Measurements from ENCODE around the gene TBC1D22B.

The TBC1D22B gene

DNA sequence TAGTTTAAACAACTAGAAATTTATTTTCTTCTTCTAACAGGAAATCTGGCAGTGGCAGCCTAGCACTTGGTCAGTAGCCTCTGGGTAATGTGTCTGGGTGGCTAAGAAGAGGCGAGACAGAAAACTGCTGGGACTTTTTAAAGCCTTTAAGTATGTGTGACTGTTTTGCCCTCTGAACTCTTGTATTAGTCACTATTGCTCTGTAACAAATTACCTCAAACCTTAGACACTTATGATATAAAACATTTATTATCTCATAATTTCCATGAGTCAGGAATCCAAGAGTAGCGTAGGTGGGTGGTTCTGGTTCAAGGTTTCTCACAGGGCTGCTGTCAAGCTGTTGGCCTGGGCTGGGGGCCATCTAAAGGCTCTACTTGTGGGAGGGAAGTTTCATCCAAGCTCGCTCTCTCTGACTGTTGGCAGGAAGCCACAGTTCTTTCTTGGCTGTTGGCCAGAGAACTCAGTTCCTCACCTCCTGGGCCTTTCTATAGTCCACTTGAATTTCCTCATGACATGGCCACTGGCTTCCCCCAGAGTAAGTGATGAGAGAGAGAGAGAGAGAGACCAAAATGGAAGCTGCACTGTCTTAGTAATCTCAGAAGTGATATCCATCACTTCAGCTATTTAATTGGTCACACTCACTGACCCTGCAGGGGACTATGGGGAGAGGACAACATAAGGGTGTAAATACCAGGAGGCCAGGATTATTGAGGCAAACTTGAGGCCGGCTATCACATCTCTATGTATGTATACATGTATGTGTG, 17.4 kb upstream of the TBC1D22B start:
- peak; percentile 52 for DNase-seq

DNA sequence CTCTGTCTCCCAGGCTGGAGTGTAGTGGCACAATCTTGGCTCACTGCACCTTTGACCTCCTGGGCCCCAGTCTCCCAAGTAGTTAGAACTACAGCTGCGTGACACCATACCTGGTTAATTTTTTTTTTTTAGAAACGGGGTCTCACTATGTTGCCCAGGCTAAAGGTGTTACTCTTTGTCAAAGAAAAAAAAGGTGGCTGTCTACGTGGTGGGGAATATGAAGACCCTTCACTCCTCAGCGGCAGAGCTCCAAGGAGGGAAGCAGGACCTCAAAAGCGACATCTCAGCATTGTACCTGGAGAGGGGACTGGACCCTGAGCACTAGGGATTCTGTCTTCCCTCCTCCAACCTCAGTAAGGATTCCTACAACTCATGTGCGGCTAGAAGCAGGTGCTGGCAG, 16.4 kb upstream of the TBC1D22B start:
- DNase-seq = no peak

DNA sequence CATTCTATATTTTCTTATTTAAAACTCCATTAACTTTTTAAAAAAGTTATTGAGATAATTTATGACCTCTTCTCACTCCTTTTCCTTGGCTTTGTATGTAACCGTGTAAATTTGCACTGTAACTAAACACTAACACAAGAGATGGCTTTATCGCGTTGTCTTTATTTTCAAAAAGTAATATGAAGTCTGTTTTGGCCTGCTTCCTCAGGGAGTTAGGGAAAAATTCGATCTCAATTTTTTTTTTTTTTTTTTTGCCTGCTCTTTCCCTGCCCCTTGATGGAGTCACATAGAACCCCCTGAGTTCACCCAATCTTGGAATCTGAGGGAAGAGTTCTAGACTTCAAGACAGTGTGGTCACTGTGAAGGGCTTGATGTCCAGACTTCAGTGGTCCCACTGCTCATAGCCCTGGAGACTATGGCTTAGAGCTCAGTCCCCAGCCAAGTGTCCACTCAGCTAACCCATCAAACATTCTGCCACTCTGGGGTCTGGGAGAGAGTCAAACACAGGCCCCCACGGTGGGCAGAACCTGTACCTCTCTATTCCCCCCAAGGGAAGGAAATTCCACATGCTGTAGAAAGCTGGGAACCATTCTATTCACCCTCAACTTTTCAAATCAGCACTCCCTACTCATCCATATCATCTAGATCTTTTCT, 15.7 kb upstream of the TBC1D22B start:
- no peak for DNase-seq

DNA sequence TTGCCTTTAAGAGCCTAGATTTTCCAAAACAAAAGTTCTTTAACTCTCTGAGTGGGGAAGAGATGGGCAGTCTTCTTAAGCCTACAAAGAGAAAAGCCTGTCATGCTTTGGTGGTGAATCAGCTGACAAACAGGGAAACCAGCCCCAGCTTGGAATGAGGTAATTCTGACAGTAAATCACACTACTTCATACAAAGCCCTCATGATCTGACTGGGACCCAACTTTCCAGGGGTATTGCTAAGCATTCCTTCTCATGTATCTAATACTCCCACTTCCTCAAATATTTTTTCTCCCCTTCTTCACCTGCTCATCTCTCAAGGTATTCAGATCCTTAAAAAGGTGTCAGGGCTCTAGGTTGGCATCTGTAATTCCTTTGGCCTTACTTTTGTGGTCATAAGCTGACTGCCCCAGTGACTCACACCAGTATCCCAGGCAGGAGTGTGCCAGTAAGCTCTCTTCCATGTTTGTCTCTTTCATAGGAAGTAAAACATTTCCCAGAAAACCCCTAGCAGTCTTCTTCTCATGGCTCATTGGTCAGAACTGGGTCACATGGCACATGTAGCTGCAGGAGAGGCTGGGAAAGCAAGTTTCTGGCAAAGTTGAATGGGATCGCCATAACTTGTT, 15.0 kb upstream of the TBC1D22B start:
- DNase-seq = no peak

DNA sequence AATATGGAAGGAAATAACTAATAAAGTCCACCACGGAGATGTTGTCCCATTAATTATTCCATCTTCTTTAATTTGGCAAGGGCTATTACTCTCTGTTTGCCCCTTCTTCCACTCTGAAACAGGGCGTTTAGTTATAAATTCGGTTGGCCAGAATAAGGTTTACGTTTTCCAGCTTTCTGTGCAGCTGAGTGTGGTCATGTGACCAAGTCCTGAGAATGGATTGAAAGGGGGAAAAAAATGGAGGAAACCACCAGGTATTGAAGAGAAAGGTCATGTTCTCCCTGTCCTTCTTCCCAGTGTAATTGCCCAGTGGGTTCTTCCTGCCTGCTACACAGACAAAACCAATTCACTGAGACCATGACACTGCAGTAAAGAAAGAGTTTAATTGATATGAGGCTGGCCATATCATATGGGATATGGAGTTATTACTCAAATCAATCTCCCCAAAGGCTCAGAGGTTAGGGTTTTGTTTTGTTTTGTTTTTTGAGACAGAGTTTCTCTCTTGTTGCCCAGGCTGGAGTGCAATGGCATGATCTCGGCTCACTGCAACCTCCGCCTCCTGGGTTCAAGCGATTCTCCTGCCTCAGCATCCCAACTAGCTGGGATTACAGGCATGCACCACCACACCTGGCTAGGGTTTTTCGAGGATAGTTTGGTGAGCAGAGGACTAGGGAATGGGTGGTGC, 14.3 kb upstream of the TBC1D22B start:
- no peak for DNase-seq

DNA sequence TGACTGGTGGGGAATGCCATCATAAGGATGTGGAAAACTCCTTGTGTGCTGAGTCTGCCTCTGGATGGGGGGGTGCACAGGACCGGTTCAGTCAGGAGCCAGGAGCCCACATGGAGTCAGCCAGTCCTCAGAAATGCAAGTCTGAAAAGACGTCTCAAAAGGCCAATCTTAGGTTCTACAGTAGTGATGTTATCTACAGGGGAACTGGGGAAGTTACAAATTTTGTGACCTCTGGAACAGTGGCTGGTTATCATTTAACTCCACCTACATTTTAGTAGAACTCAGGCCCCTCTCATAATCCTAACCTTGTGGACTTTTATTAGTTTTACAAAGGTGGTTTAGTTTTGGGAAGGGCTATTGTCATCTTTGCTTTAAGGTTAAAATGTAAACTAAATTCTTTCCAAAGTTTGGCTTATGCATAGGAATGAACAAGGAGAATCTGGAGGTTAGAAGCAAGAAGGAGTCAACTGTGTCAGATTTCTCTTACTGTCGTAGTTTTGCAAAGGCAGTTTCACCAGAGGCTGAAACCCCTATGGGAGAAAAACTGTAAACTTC, 13.7 kb upstream of the TBC1D22B start:
- no peak for DNase-seq

DNA sequence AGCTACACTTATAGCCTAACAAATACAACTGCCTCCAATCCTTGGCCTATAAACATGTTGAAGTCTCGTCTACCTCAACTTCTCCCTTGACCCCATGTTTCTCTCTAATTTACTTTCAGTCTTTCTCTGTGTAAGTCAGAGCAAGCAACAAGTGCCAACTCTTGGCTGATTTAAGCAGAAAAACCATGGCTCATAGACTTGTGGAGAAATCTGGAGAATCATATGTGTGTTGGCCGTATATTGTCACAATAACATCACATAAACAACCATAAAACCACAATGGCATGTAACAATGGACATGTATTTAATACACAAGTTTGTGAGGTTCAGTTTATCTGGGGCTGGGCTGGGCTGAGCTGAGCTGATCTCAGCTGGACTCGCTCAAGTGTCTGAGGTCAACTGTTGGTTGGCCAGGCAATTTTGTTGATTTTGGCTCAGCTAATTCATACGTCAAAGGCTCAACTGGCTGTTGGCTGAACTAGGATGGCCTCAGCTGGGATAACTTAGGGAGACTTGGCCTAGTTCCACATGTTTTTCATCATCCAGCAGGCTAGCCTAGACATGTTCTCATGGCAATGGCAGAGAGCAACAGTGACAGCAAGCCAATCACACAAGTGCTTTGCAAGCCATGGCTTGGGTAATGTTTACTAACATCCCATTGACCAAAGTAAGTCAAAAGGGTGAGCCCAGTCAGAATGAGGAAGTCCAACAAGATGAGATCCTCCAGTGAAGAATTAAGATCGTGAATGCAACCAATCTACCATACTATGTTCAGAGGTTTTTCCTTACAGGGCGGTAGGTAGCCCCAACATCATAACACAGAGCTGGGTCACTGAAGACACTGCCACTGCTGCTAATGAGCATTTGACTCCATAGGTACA, 12.9 kb upstream of the TBC1D22B start:
- peak; percentile 62 for DNase-seq

DNA sequence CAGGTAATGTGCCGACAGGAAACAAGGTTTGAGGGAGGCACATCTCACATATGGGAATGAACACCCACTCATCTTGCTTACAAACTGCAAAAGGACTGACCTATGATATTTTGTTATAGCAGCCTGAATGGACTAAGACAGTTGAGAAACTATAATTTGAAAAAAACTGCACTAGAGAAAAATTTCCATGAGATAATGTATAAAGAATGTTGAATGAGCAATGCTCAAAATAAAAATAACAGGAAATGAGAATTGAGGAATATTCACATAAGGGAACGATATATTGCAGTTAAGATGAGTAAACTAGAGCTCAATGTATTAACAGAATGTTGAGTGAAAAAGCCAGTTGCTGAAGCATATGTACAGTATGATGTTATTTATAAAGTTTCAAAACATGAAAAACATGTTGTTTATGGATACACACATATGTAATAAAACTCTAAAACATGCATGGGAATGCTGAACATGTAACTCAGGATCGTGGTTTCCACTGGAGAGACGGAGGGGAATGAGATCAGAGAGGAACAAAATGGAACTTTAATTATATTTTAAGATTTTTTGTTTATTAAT, 6.3 kb upstream of the TBC1D22B start:
- DNase-seq = no peak

DNA sequence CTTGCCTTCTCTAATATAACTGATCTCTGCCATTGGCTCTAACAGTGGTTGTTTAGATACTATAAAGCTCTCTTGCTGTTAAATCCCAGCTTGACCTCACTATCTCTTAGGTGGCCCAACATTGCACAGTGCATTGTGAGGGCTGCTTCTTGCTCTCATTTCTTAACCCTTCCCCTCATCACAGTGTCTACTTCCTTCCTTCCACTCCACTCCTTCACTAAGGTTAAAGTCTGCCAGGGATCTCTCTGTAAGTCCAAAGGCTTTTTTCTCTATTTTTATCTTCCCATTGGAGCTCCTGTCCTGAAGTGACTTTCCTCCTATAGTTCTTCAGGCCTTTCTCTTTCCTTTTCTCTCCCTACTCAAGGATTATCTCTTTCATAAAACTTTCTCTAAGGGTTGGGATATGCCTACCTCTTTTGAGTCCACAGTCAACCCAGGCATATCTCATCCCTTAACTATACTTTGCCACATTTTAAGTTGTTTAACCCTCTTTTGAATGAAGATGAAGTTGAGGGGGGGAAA, 4.0 kb upstream of the TBC1D22B start:
- no peak for DNase-seq

DNA sequence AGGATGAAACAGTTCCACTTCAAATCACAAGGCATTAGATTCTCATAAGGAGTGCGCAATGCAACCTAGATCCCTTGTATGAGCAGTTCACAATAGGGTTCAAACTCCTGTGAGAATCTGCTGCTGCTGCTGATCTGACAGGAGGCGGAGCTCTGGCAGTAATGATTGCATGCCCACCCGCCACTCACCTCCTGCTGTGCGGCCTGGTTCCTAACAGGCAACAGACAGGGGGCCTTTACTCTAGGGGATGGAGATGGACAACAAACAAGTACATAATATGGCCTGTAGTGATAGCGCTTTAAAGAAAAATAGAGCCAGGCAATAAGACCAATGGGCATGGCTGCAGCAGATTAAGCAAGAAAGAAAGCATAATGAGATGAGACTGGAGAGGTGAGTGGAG, 2.7 kb upstream of the TBC1D22B start:
- DNase-seq = no peak

DNA sequence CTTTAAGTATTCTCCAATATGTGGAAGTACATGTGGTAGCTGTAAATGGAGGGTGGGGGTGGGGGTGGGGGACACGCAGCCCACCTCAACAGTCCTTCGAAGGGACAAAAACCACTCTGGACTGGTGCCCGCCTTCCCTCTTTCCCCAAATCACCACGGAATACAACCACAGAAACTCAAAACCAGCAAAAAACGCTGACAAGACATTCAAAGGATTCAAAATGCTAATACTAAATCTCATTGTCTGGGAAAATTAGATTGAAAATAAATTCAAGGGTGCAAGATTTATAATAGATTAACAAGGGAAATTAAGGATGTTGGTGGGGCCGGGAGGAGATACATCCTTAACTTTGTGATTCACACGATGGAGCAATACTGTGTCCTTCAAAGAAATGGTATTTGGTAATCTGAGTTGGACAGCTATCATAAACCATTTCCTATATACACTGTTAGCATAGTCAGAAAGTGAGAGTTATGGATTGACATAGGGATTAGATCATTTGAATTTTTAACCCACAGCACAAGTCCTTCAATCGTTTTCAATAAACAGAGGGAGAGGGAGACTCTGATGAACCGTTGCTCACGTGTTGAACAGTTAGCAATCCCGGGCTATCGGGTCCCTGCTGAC, 766 bp upstream of the TBC1D22B start:
- DNase-seq = no peak

DNA sequence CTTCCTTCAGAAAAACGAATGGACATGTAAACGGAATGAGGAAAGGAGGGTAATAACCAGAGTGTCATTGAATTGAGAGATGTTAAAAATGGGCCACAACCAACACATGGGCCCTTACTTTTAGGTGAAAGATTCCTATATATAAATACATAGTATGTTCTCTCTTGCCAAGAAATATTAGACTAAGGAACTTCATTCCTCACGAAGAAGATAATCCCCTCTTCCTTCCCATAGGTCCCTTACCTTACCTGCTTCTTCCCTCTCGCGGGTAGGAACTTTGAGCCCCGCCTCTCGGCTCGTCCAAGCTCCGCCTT, 295 bp upstream of the TBC1D22B start:
- DNase-seq = no peak

DNA sequence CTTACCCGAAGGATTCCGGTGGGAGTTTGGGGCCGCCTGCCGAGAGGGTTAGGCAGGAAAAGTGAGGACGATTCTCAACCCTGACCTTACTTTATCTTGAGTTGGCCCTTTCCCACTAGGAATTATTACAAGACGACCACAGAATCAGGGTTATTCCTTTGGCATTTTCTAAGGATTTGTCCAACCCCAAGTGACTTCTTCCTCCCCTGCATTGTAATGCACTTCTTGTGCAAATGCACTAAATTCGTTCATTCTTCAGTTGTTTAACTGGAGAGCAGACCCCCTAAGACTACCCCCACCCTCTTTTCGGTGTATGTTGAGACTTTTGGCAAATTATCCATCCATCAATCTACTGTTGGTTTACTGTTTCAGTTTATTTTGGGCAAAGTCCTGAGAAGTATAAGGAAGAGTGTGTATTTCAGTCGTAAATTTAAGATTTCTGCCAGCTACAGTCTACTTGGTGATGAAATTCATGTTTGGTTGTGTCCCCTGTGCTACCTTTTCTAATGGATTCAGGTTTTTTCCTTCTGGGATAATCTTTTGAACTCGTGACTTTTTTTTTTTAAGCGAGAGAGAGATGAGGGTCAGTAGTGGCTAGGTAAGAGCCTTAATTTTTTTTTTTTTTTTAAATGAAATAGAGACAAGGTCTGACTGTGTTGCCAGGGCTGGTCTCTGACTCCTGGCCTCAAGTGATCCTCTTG, 983 bp downstream of the TBC1D22B start:
- DNase-seq = no peak

DNA sequence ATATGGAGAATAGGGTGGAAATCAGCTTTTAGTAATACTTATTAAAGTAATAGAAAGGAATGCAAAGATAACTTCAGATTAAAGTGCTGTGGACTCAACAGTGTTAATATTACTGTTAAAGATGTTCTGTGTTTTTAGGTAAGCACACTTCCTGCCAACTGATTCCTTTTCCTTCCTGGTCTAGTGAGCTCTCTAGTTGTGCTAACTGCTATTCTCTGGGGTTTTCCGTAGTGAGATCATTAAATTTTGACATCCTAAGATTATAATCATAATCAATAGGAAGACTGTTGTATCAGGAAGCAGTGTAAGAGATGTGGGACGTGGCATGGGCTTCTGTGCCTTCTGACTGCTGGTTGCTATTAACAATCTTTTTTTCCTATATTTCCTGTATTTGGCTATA, 1.6 kb downstream of the TBC1D22B start:
- no peak for DNase-seq

DNA sequence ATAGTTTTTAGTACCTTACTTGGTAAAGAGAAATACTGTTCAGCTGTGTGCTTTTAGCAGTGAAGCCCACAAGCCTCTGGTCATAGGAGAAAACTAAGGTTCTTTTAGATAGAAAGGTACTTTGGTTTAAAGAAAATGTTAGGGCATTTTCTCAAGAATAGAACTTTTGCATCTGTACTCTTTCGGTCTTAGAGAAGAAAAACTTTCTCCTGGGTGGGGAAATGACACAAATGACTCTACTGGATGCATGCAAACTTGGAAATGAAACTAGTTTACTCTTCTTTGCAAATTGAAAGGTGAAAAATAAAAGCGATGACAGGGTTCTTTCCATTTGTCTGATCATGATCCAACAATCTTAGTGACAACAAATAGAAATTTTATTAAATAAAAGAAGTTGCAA, 2.5 kb downstream of the TBC1D22B start:
- no peak for DNase-seq

DNA sequence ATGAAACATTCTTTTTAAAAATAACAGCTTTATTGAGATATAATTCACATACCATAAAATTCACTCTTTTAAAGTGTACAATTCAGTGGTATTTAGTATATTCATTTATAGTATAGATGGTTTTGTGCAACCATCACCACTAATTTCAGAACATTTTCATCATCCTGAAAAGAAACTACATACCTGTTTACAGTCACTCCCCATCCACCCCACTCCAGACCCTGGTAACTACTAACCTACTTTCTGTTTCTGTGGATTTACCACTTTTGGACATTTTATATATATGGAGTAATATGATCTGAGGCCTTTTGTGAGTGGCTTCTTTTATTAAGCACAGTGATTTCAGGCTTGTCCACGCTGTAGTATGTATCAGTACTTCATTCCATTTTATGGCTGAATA, 2.9 kb downstream of the TBC1D22B start:
- no peak for DNase-seq

DNA sequence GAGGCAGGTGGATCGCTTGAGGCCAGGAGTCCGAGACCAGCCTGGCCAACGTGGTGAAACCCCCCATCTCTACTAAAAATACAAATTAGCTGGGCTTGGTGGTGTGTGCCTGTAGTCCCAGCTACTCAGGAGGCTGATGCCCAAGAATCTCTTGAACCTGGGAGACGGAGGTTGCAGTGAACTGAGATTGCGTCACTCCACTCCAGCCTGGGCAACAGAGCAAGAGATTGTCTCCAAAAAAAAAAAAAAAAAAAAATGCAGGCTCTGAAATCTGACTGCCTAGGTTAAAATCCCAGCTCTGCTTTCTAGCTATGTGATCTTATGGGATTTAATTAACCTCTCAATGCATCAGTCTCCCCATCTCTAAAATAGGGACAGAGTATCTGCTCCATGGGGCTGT, 3.6 kb downstream of the TBC1D22B start:
- no peak for DNase-seq

DNA sequence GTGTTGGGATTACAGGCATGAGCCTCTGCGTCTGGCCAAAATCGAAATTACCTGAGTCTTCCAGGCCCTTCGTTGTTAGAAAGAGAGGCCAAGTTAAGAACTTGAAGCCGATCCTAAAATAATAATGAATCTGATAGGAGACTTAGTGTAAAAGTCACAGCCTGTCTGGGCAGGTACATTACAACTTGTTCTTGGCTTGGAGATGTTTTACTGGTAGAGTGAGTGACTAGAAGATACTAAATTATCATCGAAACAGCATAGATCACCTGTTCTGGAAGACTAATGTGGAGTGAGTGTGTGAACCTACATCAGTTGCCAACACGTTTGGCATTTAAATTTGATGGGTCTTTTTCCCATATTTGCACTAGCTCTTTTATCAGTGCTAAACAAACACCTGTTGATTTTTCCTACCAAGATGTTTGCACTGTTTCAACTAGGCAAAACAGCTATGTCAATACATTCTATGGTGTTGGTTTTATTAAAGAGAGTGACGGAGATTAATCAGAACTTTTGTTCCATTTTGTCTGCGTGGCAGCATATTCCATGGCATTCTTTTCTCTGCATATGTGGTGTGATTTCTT, 5.0 kb downstream of the TBC1D22B start:
- DNase-seq = no peak

DNA sequence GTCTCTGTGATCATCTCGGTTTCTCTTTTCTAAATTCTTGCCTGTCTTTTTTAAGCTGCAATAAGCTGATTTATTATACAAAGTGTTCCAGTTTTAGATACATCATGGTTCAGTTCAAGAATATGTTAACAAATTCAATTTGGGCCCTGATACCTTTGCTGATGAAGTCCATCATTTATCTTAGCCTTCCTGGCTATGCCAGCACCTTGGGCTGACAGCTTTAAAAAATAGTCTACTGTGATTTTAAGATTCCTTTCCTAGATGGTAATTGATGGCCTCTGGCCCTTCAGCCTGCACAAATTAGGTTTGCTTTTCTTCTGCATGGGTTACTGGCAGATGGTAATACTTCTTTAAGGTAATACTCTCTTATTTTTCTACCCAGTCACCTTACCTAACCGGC, 7.4 kb downstream of the TBC1D22B start:
- no peak for DNase-seq

DNA sequence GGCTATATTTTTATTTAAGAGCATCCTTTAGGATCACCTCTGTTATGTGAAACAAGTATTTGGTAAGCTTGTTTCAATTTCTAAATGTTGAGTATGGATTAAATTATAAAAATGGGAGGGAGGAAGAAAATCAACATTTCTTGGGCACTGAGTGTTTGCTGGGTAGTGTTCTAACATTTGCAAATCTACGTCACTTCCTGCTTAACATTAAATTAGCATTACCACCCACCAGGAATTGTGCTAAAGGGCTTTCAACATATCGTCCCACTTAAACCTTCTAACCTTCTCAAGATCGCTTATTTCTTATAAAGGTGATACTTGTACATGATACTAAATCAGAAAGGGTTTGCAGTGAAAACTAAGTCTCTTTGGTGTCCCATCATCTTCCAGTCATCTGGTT, 8.3 kb downstream of the TBC1D22B start:
- DNase-seq = no peak

Data from right kidney (tissue), 1 donor.